Measurements from ENCODE around the gene TRIM43.
"Not testable (repeated sequence)": the region's sequence is repeated elsewhere in the genome, so short reads cannot be mapped to it uniquely, and the experiment has no call there.

Gene TRIM43

DNA sequence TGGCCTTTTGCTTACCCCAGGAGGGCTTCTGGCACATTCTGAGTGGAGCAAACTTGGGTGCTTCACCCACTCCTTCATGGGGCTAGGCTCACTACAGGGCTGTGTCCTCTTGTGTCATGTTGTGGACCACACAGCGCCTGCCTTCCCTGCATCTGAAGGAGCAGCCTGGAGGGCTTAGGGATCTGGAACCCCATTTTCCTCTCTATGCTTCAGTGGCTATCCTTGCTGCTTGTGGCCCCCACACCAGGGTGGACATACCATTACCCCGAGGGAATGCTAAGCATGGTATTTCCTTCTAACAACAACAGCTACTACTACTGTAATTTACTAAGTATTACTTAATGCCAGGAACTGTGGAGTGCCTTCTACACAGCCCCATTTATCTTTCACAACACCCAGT is 50.6 kb downstream of the TRIM43 start:
- not testable (repeated sequence) for H3K27me3 ChIP-seq (ENCODE audit: insufficient read depth, low read length); H3K4me3 ChIP-seq (ENCODE audit: low read length); H3K36me3 ChIP-seq (ENCODE audit: insufficient read depth, low read length); H3K9ac ChIP-seq (ENCODE audit: low read depth, low read length); H3K9me3 ChIP-seq (ENCODE audit: insufficient read depth, low read depth, low read length); H3K27ac ChIP-seq (ENCODE audit: low read depth, low read length); H3K4me1 ChIP-seq (ENCODE audit: insufficient read depth, low read length)
- WGBS: 60% methylated on average over 1 of the region's 2 CpGs

DNA sequence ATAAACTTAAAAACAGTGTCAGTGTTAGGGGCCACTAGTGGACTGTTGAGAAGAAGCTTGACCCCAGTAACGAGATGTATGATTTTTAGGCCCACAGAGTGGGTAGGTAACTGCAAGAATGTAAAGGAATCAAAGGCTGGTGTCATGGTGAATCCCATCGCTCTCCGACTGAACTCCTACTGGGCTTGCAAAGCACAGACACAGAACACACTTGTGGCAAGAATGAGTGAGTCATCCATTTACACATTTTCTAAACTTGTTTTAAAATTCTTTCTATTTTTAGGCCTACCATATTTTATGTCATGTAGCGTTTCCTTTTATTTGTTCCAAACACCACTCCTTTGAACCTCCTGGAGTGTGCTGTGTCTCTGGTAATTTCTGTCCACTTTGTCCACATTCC is 51.1 kb downstream of the TRIM43 start:
- H3K27ac ChIP-seq (ENCODE audit: low read depth, low read length); H3K27me3 ChIP-seq (ENCODE audit: insufficient read depth, low read length); H3K4me1 ChIP-seq (ENCODE audit: insufficient read depth, low read length); H3K9ac ChIP-seq (ENCODE audit: low read depth, low read length); H3K4me3 ChIP-seq (ENCODE audit: low read length); H3K36me3 ChIP-seq (ENCODE audit: insufficient read depth, low read length); H3K9me3 ChIP-seq (ENCODE audit: insufficient read depth, low read depth, low read length): not testable (repeated sequence)
- WGBS: no CpG with 5 or more reads among the region's 4 CpGs

DNA sequence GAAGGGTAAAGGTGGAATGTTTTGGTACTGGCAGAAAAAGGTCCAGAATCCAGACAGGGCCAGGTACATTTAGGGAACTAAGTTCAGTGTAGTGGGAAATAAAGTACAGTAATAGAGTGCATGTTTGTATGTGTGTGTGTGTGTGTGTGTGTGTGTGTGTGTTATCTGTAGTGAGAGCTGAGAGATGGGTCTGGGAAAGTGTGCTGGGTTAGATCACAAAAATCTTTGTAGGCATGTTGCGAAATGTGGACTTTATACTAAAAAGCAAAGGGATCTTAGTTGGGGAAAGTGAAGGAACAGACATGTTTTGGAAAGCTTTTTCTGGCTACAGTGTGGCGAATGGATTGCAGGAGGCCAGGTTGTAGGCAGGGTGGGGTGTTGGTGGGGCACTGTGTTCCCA is 53.5 kb downstream of the TRIM43 start:
- not testable (repeated sequence) for H3K27me3 ChIP-seq (ENCODE audit: insufficient read depth, low read length); H3K27ac ChIP-seq (ENCODE audit: low read depth, low read length); H3K4me1 ChIP-seq (ENCODE audit: insufficient read depth, low read length); H3K4me3 ChIP-seq (ENCODE audit: low read length); H3K9ac ChIP-seq (ENCODE audit: low read depth, low read length); H3K9me3 ChIP-seq (ENCODE audit: insufficient read depth, low read depth, low read length); H3K36me3 ChIP-seq (ENCODE audit: insufficient read depth, low read length)
- no CpG with 5 or more reads among the region's 2 CpGs for WGBS

DNA sequence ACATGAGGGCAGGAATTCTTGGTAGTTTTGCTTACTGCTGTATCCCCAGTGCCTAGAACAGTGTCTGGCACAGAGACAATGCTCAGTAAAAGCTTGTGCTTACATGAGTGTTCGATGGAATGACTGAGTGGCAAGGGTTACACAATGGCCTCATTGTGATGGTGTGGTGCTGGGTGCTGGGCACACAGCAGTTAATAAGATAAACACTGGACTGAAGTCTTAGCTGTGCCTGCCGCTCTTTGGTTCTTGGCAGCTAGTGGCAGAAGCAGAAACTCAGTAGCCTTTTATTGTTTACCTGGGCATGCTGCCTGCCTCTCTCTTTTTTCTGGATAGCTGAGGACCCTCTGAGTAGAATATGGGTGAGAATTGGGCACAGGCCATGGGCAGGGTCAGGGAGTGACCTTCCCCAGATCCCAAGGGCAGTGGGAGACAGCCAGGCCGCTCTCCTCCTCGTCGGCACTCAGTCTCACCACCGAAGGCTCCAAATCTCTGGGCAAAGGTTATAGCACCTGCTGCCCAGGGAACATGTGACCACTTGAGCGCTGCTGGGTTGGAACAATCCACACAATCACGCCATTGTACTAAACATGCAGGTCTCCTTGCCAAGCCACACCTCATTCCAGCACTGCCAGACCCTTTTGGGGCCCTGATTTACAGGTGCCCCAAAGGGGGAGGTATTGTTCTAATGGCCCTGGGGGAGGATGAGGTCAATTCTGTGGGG is 54.6 kb downstream of the TRIM43 start:
- not testable (repeated sequence) for H3K36me3 ChIP-seq (ENCODE audit: insufficient read depth, low read length); H3K9me3 ChIP-seq (ENCODE audit: insufficient read depth, low read depth, low read length); H3K4me1 ChIP-seq (ENCODE audit: insufficient read depth, low read length); H3K27ac ChIP-seq (ENCODE audit: low read depth, low read length); H3K27me3 ChIP-seq (ENCODE audit: insufficient read depth, low read length); H3K9ac ChIP-seq (ENCODE audit: low read depth, low read length); H3K4me3 ChIP-seq (ENCODE audit: low read length)
- no CpG with 5 or more reads among the region's 8 CpGs for WGBS

DNA sequence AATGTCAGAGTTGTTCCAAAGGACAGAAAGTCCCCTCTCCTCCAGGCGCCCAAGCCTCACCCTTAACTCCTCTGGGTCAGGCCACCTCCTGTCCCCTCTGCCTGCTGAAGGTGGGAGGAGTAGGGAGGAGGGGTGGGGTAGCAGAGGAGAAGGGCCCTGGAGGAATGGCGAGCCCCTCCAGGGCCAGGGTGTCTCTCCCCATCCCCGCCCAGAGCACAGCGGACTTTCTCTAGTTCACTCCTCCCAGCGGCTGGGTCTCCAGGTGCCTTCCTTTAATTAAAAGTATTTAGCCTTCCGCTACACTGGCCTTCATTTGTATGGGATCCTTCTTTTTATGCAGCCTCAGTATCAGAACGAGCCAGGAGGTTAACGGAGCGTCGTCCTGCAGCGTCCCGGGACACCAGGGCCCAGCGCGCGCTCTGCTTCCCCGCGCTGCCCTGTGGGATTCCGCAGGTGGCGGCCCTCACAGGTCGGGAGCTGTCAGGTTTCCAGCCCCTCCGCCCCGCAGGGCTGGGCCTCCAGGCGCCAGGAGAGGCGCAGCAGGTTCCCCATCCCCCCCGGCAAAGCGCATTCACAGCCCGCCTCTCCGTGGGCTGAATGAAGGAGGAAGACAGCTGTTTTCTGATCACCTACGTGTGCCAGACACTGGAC is 57.2 kb downstream of the TRIM43 start:
- H3K9me3 ChIP-seq (ENCODE audit: insufficient read depth, low read depth, low read length); H3K4me3 ChIP-seq (ENCODE audit: low read length); H3K27me3 ChIP-seq (ENCODE audit: insufficient read depth, low read length); H3K27ac ChIP-seq (ENCODE audit: low read depth, low read length); H3K4me1 ChIP-seq (ENCODE audit: insufficient read depth, low read length); H3K9ac ChIP-seq (ENCODE audit: low read depth, low read length); H3K36me3 ChIP-seq (ENCODE audit: insufficient read depth, low read length): not testable (repeated sequence)
- 60% methylated on average over 12 of the region's 29 CpGs for WGBS

All from HUES64 (cell line).